GM21529 (cell line): Measurements from ENCODE around the gene PDZRN4.

Source experiments
- ATAC-seq: cut with Tn5 transposase; IDR thresholded peaks from one replicate; pipeline ENCODE4 v1.9.1; 2021; ENCODE audit not compliant: unreplicated experiment

The PDZRN4 gene

DNA sequence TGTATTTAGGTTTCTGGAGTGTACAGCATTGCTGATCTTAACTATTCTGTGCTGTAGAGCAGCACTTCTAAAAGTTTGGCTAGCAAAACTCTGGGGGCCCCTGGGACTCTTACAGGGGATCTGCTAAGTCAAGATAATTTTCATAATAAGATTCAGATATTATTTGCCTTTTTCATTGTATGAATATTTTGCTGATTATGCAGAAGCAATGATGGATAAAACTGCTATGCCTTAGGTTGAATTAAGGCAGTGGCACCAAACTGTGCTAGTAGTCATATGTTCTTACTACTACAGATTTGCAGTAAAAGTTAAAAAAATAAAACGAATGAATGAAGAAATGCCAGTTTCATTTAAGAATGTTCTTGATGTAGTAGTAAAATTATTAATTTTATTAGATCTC is 160.1 kb downstream of the PDZRN4 start:
- ATAC-seq, result no peak

GRCh38 chr12:41356181-41356580 is 168.1 kb downstream of the PDZRN4 start:
- ATAC-seq, result no peak

DNA sequence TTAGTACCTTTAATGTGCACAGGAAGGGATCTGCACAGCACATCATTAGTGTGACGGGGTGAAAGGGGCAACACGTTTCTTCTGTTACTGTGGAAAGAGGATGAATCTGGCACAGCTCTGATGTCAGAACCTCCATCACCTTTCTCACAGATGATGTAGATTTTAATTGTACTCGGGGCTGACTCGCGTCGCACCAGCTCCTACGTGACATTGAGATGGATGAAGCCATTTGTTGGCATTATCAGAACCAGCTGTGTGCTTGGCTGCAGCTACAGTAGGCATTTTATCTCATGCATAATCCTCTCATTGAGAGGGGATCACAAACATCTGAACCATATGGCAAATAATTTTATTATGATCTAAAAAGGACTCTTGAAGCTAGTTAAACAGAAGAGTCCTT is 173.6 kb downstream of the PDZRN4 start:
- ATAC-seq, result no peak

- no peak for ATAC-seq
These were observed 174.4 kb downstream of the PDZRN4 start for GRCh38 chr12:41362510-41362909.

- ATAC-seq, result no peak
These were observed 174.8 kb downstream of the PDZRN4 start for GRCh38 chr12:41362931-41363330.

DNA sequence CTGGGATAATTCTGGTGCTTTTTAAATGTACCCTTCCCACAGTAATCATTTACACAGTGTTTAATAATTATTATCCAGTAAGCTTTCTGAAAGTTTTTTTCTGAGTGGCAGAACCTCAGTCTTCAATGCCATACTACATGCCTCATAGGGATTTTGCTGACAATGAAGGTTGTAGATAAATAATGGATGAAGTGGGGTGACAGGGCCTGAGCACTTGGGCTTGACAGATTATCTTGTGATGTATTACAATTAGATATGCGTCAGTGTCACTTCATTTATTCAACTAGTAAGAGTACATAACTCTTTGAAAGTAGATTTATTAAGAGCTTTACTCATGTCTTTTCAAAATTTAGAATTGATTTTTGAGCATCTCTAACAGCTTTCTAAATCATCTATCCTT is 176.1 kb downstream of the PDZRN4 start:
- no peak for ATAC-seq

GRCh38 chr12:41365653-41366171 is 177.6 kb downstream of the PDZRN4 start:
- ATAC-seq, result no peak

GRCh38 chr12:41367726-41368405 is 179.7 kb downstream of the PDZRN4 start:
- ATAC-seq, result no peak

DNA sequence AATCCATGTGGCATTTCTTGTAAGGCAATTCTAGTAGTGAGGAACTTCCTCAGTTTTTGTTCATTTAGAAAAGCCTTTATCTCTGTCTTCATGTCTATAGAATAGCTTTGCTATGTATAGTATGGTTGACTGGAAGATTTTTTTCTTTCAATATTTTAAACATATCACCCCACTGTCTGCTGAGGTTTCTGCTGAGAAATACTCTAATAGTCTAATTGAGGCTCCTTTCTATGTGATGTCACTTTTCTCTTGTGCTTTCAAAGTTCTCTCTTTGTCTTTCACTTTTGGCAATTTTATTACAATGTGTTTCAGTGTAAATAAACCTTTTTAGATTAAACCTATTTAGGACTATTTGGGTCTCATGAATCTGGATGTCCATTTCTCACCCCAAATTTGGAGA is 192.8 kb downstream of the PDZRN4 start:
- no peak for ATAC-seq

DNA sequence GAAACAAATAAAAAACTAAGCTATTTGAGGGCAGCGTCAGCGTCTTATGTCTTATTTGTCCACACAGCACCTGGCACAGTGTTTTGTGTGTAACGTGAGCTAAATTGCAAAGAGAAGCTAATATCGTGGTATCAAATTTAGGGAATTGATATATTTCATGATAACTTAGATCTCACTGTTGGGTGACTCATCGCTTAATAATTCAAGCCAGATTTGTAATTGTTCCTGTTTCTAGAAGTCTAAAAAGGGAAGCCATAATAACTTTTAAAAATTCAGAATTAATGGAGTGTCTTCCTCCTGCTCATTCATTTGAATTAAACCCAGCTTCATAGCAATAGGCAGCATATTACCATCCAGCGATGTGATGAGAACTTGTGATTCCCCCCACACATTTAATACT is 214.7 kb downstream of the PDZRN4 start:
- no peak for ATAC-seq

- ATAC-seq, result no peak
These were observed 219.2 kb downstream of the PDZRN4 start for GRCh38 chr12:41407232-41407799.

DNA sequence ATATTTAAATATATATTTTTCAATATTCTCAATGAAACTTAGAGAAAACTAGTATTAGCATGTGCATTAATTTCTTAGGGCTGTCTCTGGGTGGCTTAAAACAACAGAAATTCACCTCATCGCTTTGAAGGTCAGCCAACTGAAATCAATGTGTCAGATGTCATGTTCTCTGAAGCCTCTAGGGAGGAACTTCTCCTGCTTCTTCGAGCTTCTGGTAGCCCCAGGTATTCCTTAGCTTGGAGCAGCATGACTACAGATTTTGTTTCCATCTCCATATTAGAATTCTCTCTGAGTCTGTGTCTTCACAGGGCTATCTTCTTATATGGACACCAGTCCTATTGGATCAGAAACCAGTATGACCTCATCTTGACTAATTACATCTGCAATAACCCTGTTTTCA is 221.5 kb downstream of the PDZRN4 start:
- ATAC-seq, result no peak

DNA sequence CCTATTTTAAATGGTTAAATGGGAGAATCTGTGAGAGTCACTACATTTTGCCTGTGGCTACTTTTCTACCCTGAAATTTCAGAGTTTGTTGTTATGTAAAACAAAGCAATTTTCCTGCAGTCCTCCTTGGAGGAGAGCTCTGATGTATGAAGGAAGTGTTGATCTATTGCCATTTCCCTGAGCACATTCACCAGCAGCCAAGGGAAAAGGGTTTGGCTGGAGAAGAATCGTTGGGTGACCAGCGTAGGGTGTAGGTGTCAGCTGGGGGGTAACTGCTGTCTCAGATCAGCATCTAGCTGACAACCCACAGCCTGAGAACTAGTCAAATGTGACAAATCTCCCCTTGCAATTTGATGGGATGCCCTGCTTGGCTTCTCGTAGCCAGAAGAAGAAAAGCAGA is 230.5 kb downstream of the PDZRN4 start:
- ATAC-seq, result no peak

DNA sequence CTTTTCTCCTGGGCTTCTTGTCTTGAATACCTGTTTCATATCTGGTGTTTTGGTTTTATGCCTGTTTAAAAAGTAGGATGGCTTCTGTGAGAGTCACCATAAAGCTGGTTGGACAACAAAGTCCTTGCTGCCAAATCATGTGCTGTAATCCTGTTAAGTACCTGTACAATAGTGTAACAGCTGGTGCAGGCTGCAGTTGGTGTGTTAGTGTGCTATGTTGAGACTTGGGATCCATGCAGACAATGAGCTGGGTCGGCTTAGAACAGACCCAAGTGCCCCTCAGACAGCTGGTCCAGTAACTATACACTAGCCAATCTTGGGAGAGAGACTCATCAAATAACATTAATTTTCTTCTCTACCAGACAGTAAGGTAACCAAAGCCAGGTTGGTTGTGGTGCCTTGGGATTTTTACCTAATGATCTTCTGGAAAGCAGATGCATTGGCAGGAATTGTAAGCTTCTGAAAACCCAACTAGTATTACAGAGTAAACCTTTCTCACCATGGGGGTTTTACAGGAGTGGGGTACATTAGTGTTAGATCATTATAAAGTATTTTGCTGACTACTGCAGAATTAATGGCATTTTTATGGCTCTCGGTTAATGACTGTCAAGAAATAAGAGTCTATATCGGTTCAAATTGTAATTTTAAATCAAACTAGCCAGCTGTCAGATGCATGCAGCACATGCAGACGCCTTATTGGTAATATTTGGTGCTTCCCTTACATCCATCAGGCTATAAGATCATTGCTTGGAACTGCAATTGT is 231.2 kb downstream of the PDZRN4 start:
- ATAC-seq, result no peak

- no peak for ATAC-seq
These were observed 236.5 kb downstream of the PDZRN4 start for GRCh38 chr12:41424651-41425050.

DNA sequence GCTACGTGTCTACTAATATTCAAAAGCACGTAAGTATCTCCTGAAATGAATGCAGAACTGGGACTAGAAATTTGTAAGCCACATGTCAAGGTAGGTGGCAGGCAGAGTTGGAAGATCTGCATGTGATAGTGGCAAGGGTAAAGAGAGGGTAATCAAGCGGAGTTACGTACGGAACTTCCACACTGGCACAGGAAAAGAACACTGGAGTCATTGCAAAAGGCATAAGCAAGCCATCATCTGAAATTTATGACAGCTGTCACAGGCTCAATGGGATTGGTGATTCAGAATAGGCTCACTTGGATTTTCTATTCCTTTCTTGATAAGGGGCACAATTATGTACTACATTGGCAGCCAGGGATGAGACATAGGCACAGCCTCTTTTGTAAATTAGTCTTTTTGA is 245.3 kb downstream of the PDZRN4 start:
- ATAC-seq, result no peak

DNA sequence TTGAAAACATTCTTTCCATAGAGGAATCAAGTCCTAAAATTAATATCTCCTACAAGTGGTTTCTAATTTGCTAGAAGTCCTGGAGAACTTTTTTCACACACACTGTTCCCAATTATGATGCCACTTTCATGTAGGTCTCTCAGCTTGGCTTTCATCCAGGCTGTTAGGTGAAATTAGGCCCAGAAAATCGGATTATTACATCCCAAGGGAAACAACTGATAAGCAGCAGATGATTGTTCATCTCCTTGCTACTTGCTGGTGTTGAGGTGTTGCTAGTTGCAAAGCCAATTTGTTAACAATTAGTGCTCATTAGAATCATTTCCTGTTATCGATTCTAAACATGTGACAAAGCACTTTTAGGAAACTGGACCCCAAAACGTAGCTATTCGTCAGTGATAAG is 248.0 kb downstream of the PDZRN4 start:
- ATAC-seq, result no peak

GRCh38 chr12:41437563-41437962 is 249.4 kb downstream of the PDZRN4 start:
- ATAC-seq, result no peak

DNA sequence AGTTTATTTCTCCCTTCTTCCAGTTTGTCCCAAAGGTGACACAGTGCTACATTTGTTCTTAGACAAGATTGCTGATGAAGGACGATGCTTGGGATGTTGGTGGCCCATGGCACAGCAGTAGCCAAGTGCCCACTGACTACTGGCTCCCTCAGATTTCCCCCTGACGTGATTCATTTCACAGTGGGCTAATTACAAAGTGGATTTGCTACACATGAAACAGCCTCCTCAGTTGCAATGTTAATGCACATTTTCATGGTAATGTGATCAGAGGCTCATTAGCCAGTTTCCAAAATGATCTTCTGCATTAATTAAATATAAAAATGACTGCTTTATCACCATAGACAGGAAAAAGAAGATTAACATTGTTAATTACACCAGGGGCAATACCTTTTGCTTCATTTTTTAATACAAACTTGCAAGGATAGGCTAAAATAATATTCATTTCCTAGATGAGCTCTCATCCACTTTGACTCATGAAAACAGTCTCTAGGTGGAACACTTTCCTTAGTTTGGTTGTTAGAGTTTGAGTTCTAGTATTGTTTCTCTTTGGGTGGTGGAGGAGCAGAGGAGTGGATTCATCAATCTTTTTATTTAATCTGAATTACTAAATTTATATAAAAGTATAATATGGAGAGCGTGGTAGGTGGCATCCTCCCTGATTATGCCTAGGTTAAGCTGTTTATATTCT is 250.9 kb downstream of the PDZRN4 start:
- no peak for ATAC-seq

GRCh38 chr12:41439801-41440200 is 251.7 kb downstream of the PDZRN4 start:
- ATAC-seq, result no peak

- no peak for ATAC-seq
These were observed 253.1 kb downstream of the PDZRN4 start for GRCh38 chr12:41441180-41441579.

DNA sequence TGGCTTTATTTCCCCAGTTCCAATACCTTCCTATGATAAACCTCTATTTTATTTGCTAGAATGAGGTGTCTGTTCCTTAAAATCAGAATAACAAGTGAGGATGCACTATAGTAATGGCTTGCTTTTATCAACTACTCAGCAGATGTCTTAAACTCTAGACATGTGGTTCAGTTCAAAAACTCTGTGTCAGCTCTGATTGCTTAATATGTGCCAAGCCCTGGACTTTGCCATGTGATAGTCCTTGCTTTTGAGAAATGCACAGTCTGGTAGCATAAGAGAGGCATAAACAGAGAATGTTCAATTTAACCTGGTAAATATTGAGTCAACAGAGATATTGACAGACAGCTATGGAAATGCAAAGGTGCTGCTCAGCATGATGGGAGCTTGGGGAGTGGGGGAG is 254.8 kb downstream of the PDZRN4 start:
- no peak for ATAC-seq
